Right hindlimb (tissue), 1 donor: Measurements from ENCODE around the gene ZFYVE28.

Experiments
- DNase-seq: peaks from one replicate; pipeline ENCODE4 v3.0.0-alpha.2; 2018

ZFYVE28 gene

GRCh38 chr4:2300431-2301224 is 117.8 kb downstream of the ZFYVE28 start:
- no peak for DNase-seq

GRCh38 chr4:2299794-2300193 is 118.7 kb downstream of the ZFYVE28 start:
- no peak for DNase-seq

GRCh38 chr4:2298532-2298991 is 119.9 kb downstream of the ZFYVE28 start:
- DNase-seq: no peak

GRCh38 chr4:2297606-2298531 is 120.6 kb downstream of the ZFYVE28 start:
- DNase-seq: no peak

GRCh38 chr4:2296631-2297601 is 121.5 kb downstream of the ZFYVE28 start:
- DNase-seq: no peak

- no peak for DNase-seq
Measured at GRCh38 chr4:2295900-2296442, 122.5 kb downstream of the ZFYVE28 start.

- no peak for DNase-seq
Measured at GRCh38 chr4:2295500-2295899, 122.9 kb downstream of the ZFYVE28 start.

- no peak for DNase-seq
Measured at GRCh38 chr4:2292646-2293108, 125.8 kb downstream of the ZFYVE28 start.

GRCh38 chr4:2291705-2292645 is 126.5 kb downstream of the ZFYVE28 start:
- no peak for DNase-seq

GRCh38 chr4:2290974-2291704 is 127.3 kb downstream of the ZFYVE28 start:
- DNase-seq: no peak

GRCh38 chr4:2290488-2290887 is 128.0 kb downstream of the ZFYVE28 start:
- DNase-seq: no peak

- no peak for DNase-seq
Measured at GRCh38 chr4:2289955-2290333, 128.5 kb downstream of the ZFYVE28 start.

- DNase-seq: no peak
Measured at GRCh38 chr4:2289311-2289954, 129.0 kb downstream of the ZFYVE28 start.

- DNase-seq: peak; percentile 14
Measured at GRCh38 chr4:2288051-2288541, 130.3 kb downstream of the ZFYVE28 start.

- peak; percentile 16 for DNase-seq
Measured at GRCh38 chr4:2287594-2287915, 130.9 kb downstream of the ZFYVE28 start.

GRCh38 chr4:2286904-2287593 is 131.4 kb downstream of the ZFYVE28 start:
- DNase-seq: peak; percentile 18

GRCh38 chr4:2285613-2286381 is 132.6 kb downstream of the ZFYVE28 start:
- DNase-seq: peak; percentile 15
